Small intestine (tissue), 7 donors: Measurements from ENCODE around the gene SPARC. TPM values are rescaled to one million over a fixed set of nuclear protein-coding genes. Genes with fewer than 3 reads are reported as not detected.

Experiments
- DNase-seq, 2 donors: peaks; one replicate each; pipeline versions ENCODE4 v3.0.0 to v3.0.0-alpha.2; 2013
- FAIRE-seq: peaks from 2 replicates; lab custom pipeline; 2012; peaks lifted over from hg19 to GRCh38; lab: Jason Lieb, UNC
- H3K27ac ChIP-seq, 3 donors: one replicate each; pipeline ENCODE4 v1.5.1; 2013; ENCODE audit warnings: low read length in 2 of 3, mild to moderate bottlenecking in 2 of 3, control low read depth in 1 of 3, inconsistent platforms in 1 of 3, low read depth in 1 of 3, moderate library complexity in 1 of 3
- H3K27me3 ChIP-seq, 3 donors: one replicate each; pipeline ENCODE4 v1.6.1; 2013; ENCODE audit warnings: low read length in 3 of 3, inconsistent platforms in 1 of 3; ENCODE audit not compliant: control insufficient read depth in 3 of 3, insufficient read depth in 3 of 3
- H3K36me3 ChIP-seq, 3 donors: one replicate each; pipeline ENCODE4 v1.6.1; 2013; ENCODE audit warnings: low read length in 3 of 3, inconsistent platforms in 1 of 3, low read depth in 1 of 3, mild to moderate bottlenecking in 1 of 3, moderate library complexity in 1 of 3; ENCODE audit not compliant: control insufficient read depth in 3 of 3, insufficient read depth in 2 of 3
- H3K4me1 ChIP-seq, 3 donors: one replicate each; pipeline ENCODE4 v1.6.1; 2013; ENCODE audit warnings: low read length in 2 of 3, inconsistent platforms in 1 of 3, low read depth in 1 of 3, mild to moderate bottlenecking in 1 of 3, moderate library complexity in 1 of 3; ENCODE audit not compliant: control insufficient read depth in 3 of 3, insufficient read depth in 2 of 3
- H3K4me3 ChIP-seq, 3 donors: one replicate each; pipeline ENCODE4 v1.5.1; 2013; ENCODE audit warnings: low read length in 3 of 3, control low read depth in 1 of 3, inconsistent platforms in 1 of 3, low read depth in 1 of 3, mild to moderate bottlenecking in 1 of 3, moderate library complexity in 1 of 3
- H3K9me3 ChIP-seq, 2 donors: one replicate each; pipeline ENCODE4 v1.6.1; 2013; ENCODE audit warnings: low read depth in 1 of 2, low read length in 1 of 2; ENCODE audit not compliant: control insufficient read depth in 2 of 2, insufficient read depth in 1 of 2
- WGBS, 3 donors: extraction: QIAGEN DNeasy Blood & Tissue Kit; methylation state at CpG; one replicate each; pipeline ENCODE4 v1.1.7; 2013; 5-methylcytosine and 5-hydroxymethylcytosine counted together
- polyA plus RNA-seq, 4 donors: library from polyadenylated mRNA; stranded (reverse) in 3 of 4; unstranded in 1 of 4; fragments of 200-250 nt in 3 of 4; fragments of 120-200 nt in 1 of 4; gene quantifications; one replicate each; pipeline versions ENCODE4 v1.2.1 to v1.2.3, GENCODE V29; 2013
- donor health status: healthy with polysubstance abuse.
- donor health status: control.
- donor health status: control.
- donor health status: Bipolar disorder and iron deficiency.
- donor health status: healthy.

Gene SPARC
- polyA plus RNA-seq, 4 donors: 9.6 to 487 (median 135) TPM

DNA sequence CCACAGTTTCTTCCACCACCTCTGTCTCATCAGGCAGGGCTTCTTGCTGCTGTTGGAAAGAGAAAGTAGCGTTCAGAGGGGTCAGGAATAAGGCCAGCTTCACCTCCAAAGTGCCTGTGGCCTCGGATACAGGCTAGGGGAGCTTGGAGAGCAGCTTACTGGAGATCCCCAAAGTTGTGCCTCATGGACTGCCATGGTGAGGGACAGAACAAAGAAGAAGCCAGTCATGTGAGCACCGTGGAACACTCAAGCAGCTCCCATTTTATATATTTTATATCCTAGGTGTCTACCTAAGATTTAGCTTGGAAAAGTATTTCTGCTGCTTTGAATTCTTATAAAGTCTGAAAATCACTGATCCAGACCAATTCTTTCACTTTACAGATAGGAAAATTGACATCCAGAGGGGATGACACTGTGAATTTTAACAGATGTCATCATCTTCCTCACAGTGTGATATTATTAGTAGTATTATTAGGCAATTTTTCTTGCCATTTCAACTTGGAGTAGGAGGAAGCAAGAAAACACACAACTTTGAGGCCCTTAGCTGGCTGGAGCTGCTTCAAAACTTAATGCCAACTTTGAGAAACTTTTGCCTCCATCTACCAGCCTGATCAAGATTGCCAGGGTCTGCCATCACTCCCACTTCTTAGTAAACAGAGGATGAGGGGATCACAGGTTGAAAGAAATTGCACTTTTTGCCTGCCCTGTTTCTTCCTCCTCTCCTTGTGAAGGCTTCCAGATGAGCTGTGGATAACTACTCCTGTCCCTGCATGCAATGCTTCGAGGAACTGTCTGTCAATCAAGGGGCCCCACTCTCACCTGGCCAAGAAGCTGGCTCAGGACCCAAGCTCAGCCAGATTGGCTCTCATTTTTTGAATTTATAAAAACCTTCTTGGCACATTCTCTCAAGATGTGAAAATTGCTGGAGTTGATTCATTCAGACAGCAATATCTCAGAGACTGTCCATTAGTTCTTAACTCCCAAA is 11.8 kb downstream of the SPARC start:
- no peaks in the 10 kb centered on the region for H3K27me3 ChIP-seq
- WGBS, 3 donors: 64 to 73% (median 72%) methylated on average over 4 of the region's 4 CpGs
- peak overlapping the region in 2 of 3 donors; percentile 36 to 81 for H3K27ac ChIP-seq
- no peaks in the 10 kb centered on the region for H3K9me3 ChIP-seq
- DNase-seq (no peak), FAIRE-seq (no peak)
- H3K36me3 ChIP-seq: peaks cover 0 to 24% (median 0%) of the 10 kb centered on the region in 3 donors
- H3K4me1 ChIP-seq: peaks cover 0 to 18% (median 2%) of the 10 kb centered on the region in 3 donors
- H3K4me3 ChIP-seq: no peak overlapping the region

DNA sequence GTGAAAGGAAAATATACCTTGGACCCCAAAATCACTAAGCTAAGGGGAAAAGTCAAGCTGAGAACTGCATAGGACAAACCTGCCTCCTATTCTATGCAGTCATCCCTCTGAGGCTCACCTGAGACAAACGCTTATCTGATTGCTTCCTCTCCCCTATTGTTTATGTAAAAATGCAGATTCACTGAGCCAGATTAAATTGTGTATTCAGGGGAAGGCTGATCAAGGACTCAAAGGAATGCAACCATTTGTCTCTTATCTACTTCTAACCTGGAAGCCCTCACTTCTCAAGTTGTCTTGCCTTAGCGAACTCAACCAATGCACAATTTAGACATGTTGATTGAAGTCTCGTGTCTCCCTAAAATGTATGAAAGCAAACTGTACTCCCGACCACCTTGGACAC is 13.3 kb downstream of the SPARC start:
- Histone ChIP-seq H3K4me3 (no peak overlapping the region), H3K9me3 (no peaks in the 10 kb centered on the region), H3K4me1 (peaks cover 0 to 26% (median 0%) of the 10 kb centered on the region in 3 donors), H3K36me3 (peaks cover 0 to 32% (median 0%) of the 10 kb centered on the region in 3 donors), H3K27me3 (no peaks in the 10 kb centered on the region), H3K27ac (peak overlapping the region in 1 of 3 donors; percentile 22)
- no peak for DNase-seq
- WGBS, 3 donors: 64 to 83% (median 81%) methylated on average over 4 of the region's 4 CpGs
- no peak for FAIRE-seq

DNA sequence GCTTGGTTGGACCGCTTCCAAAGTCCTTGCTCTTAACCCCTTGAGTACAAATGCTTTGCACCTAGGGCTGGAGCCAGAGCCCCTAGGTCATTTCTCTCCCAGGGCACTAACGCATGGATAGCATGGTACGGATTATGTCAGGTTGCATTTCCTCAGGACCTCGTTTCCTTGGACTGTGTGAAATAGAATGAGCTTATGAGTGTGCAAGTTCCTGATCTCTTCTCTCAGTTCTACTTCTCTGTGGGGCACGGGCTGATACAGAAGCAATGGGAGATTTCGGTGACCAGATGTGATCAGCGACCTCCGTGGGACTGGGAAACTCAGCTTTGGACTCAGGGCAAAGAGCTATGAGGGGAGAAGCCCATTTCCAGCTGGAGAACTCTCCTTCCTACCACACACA is 14.2 kb downstream of the SPARC start:
- Histone ChIP-seq H3K36me3 (peaks cover 0 to 39% (median 0%) of the 10 kb centered on the region in 3 donors), H3K27me3 (no peaks in the 10 kb centered on the region), H3K27ac (peak overlapping the region in 1 of 3 donors; percentile 79), H3K4me3 (no peak overlapping the region), H3K9me3 (no peaks in the 10 kb centered on the region), H3K4me1 (peaks cover 0 to 26% (median 0%) of the 10 kb centered on the region in 3 donors)
- WGBS, 3 donors: 77 to 89% (median 78%) methylated on average over 8 of the region's 8 CpGs
- DNase-seq (no peak), FAIRE-seq (no peak)

DNA sequence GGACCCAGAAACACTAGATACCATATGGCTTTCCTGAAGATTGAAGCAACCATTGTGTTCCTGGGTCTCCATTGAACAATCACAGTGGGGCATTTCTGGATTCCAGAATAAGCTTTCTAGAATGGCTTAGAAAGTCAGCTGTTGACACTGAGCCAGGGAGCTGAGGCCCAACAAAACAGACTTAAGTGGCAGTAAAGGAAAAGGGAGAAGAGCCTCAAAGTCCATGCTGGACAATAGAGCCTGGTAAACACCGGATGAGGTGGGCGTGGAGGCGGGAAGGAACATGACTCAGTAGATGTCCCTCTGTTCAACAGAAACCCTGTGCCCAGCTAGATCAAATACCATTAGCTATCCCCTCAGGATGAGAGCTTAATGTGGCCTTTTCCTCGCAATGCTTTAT is 14.8 kb downstream of the SPARC start:
- Histone ChIP-seq H3K27me3 (no peaks in the 10 kb centered on the region), H3K9me3 (no peaks in the 10 kb centered on the region), H3K4me1 (peaks cover 0 to 26% (median 0%) of the 10 kb centered on the region in 3 donors), H3K27ac (peak overlapping the region in 1 of 3 donors; percentile 79), H3K4me3 (no peak overlapping the region), H3K36me3 (peaks cover 0 to 43% (median 0%) of the 10 kb centered on the region in 3 donors)
- FAIRE-seq (no peak), DNase-seq (peak in 1 of 2 donors; percentile 51)
- WGBS, 3 donors: 52 to 60% (median 54%) methylated on average over 4 of the region's 4 CpGs

DNA sequence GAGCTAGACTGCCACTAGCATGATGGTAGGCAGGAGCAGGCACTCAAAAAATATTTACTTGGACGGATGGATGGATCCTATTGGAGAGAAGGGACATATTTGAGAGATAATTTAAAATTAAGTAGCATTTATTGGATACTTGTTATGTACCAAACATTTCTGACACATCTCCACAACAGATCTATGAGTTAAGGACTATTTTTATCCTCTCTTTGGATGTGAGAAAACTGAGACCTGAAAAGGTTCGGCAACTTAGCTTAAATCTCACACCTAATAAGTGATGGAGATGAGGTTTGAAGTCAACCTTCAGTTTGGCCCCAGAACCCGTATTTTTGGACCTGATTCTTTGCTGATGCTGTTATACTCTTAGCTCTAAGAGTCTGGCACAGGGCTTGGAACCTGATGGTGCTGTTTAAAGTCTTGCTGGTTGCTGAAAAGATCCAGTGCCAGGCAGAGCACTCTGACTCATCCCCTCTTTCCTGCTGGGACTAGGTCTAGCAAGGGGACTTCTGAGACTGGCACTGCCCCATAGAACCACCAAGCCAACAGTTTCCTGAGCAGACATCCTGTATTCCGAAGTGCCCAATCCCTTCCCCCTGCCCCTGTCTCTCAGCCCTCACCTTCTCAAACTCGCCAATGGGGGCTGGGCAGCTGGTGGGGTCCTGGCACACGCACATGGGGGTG is 15.6 kb downstream of the SPARC start:
- Histone ChIP-seq H3K36me3 (peaks cover 0 to 49% (median 0%) of the 10 kb centered on the region in 3 donors), H3K4me3 (no peak overlapping the region)

DNA sequence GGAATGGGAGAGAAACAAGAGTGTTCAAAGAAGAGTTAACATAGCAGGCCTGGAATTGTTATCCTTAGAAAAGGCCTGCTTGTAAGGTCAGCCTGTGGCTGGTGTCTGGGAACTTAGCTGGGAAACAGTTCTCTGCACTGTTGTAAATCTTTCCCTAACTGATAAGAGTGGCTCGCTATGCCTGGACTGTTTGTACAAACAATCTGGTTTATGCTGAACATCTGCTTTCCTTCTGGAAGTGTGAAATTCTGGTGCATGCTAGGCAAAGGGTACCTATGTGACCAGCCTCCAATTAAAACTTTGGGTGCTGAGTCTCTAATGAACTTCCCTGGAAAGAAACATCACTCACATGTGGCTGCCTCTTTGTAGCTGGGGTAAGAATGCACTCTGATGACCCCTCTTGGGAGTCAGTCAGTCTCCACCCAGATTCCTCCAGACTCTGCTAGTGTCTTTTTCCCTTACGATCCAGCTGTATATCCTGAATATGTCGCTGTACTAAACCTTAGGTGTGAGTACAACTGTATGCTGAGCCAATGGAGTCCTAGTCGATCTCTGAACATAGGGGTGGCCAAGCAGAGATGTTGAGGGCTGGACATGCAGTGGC is 16.5 kb downstream of the SPARC start:
- no peak overlapping the region for H3K4me3 ChIP-seq
- peak; percentile 42 to 65 for DNase-seq
- peak overlapping the region in 2 of 3 donors; percentile 13 to 29 for H3K27ac ChIP-seq
- no peak for FAIRE-seq
- H3K27me3 ChIP-seq: no peaks in the 10 kb centered on the region
- peaks cover 0 to 28% (median 0%) of the 10 kb centered on the region in 3 donors for H3K4me1 ChIP-seq
- no peaks in the 10 kb centered on the region for H3K9me3 ChIP-seq
- H3K36me3 ChIP-seq: peaks cover 0 to 58% (median 0%) of the 10 kb centered on the region in 3 donors
- 29 to 48% (median 40%) methylated on average over 4 of the region's 4 CpGs for WGBS, 3 donors

More for the DNA sequence above, 15.6 kb downstream of the SPARC start:
- Histone ChIP-seq H3K9me3 (no peaks in the 10 kb centered on the region), H3K27ac (peak overlapping the region in 1 of 3 donors; percentile 79), H3K27me3 (no peaks in the 10 kb centered on the region), H3K4me1 (peaks cover 0 to 26% (median 0%) of the 10 kb centered on the region in 3 donors)
- WGBS, 3 donors: 68 to 93% (median 76%) methylated on average over 6 of the region's 6 CpGs
- DNase-seq: no peak
- no peak for FAIRE-seq

DNA sequence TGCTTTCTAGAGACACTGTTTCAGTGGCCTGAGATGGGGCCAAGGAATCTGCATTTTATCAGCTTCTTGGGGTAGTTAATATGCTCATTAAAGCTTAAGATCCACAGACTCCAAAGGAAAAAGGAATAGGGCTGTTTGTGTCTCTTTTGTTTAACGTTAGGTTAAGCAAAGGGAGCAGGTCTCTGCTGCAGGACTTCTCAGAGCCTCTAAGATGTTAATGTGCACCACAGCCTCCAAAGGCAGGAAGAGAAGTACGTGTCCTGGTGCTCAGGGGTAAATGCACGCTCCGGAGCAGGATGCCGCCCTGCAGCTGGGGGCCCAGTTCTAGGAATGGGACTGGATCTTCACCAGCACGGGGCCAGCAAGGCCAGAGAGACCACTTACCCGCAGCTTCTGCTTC is 19.6 kb downstream of the SPARC start:
- FAIRE-seq (no peak), DNase-seq (no peak)
- Histone ChIP-seq H3K36me3 (peaks cover 0 to 59% (median 0%) of the 10 kb centered on the region in 3 donors), H3K4me3 (no peak overlapping the region), H3K4me1 (peaks cover 0 to 37% (median 0%) of the 10 kb centered on the region in 3 donors), H3K27me3 (no peaks in the 10 kb centered on the region), H3K27ac (no peak overlapping the region), H3K9me3 (no peaks in the 10 kb centered on the region)
- 80 to 97% (median 86%) methylated on average over 7 of the region's 7 CpGs for WGBS, 3 donors

DNA sequence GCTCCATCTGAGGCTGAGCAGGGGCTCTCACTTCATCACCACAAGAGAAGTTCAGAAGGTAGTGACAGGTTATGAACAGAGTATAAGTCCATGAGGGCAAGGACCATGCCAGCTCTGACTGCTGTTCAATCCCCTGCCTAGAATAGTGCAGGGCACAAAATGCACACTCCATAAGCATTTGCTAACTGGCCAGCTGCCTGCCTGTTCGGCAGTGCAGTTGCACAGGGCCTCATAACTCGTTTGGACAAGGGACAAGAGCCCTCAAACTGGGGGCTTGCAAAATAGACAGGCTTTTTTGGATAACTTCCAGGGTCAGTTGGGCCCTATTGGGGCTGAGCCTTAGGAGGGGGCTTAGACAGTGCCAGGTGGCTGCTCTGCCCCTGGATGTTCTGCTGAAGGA is 21.1 kb downstream of the SPARC start:
- Histone ChIP-seq H3K4me1 (peaks cover 0 to 28% (median 0%) of the 10 kb centered on the region in 3 donors), H3K9me3 (no peaks in the 10 kb centered on the region), H3K27me3 (no peaks in the 10 kb centered on the region), H3K27ac (peak overlapping the region in 1 of 3 donors; percentile 28), H3K4me3 (no peak overlapping the region), H3K36me3 (peaks cover 0 to 50% (median 0%) of the 10 kb centered on the region in 3 donors)
- WGBS, 3 donors: 35 to 45% (median 37%) methylated on average over 2 of the region's 2 CpGs
- FAIRE-seq: no peak
- no peak for DNase-seq
